PC-9 (cell line): Measurements from ENCODE around the gene TIGD1. TPM values are rescaled to one million over a fixed set of nuclear protein-coding genes. Genes with fewer than 3 reads are reported as not detected.

ENCODE experiments used
- BruUV-seq: library from RNA; stranded (reverse); fragments of 400-500 nt; replicated peaks from 2 replicates; lab custom pipeline; 2021; lab: Mats Ljungman, UMichigan
- CTCF ChIA-PET: fragments of 300-600 bp; sonication (Branson Sonifier 250); formaldehyde crosslinking; loops from one replicate; lab custom pipeline; 2022; ENCODE audit warnings: antibody characterized with exemption; lab: Charles Lee
- POLR2A ChIA-PET: fragments of 300-600 bp; sonication (Branson Sonifier 250); formaldehyde crosslinking; loops from one replicate; lab custom pipeline; 2022; ENCODE audit warnings: antibody characterized with exemption; ENCODE audit not compliant: unreplicated experiment; lab: Charles Lee
- DNase-seq, 2 experiments: peaks; one replicate each; pipeline versions ENCODE4 v3.0.0 to v3.0.0-alpha.2; 2015 to 2022; ENCODE audit warnings: mixed read lengths in 1 of 2
- H2AFZ ChIP-seq: fragments of 200-600 bp; sonication (generic); 2 replicates; pipeline ENCODE4 v1.8.1; 2017; ENCODE audit warnings: antibody characterized with exemption
- H3F3A ChIP-seq: fragments of 200-600 bp; sonication (generic); 2 replicates; pipeline ENCODE4 v1.8.1; 2017; ENCODE audit warnings: antibody characterized with exemption, mild to moderate bottlenecking, low read depth; ENCODE audit not compliant: insufficient read depth
- H3K27ac ChIP-seq: fragments of 200-600 bp; sonication (generic); 2 replicates; pipeline ENCODE4 v1.6.1; 2016; ENCODE audit warnings: mixed run types
- H3K27me3 ChIP-seq: fragments of 200-600 bp; sonication (generic); 2 replicates; pipeline ENCODE4 v1.6.1; 2016; ENCODE audit warnings: low read depth, mixed run types; ENCODE audit not compliant: insufficient read depth
- H3K36me3 ChIP-seq: fragments of 200-600 bp; sonication (generic); 2 replicates; pipeline ENCODE4 v1.6.1; 2016; ENCODE audit warnings: low read depth, mixed run types
- H3K4me1 ChIP-seq: fragments of 200-600 bp; sonication (generic); replicated peaks from 2 replicates; pipeline ENCODE4 v1.6.1; 2016; ENCODE audit warnings: mixed run types; ENCODE audit not compliant: insufficient read depth
- H3K4me2 ChIP-seq: fragments of 200-600 bp; sonication (generic); 2 replicates; pipeline ENCODE4 v1.6.1; 2017; ENCODE audit warnings: mixed run types
- H3K4me3 ChIP-seq: fragments of 200-600 bp; sonication (generic); 2 replicates; pipeline ENCODE4 v1.6.1; 2016; ENCODE audit warnings: mixed run types
- H3K79me2 ChIP-seq: fragments of 200-600 bp; sonication (generic); 2 replicates; pipeline ENCODE4 v1.6.1; 2017; ENCODE audit warnings: low read depth, mixed run types
- H3K9me2 ChIP-seq: fragments of 200-600 bp; sonication (generic); 2 replicates; pipeline ENCODE4 v1.8.1; 2017; ENCODE audit warnings: mild to moderate bottlenecking; ENCODE audit not compliant: insufficient read depth
- H3K9me3 ChIP-seq: fragments of 200-600 bp; sonication (generic); 2 replicates; pipeline ENCODE4 v1.8.1; 2016; ENCODE audit warnings: low read depth; ENCODE audit not compliant: insufficient read depth
- H4K20me1 ChIP-seq: fragments of 200-600 bp; sonication (generic); 2 replicates; pipeline ENCODE4 v1.8.1; 2017; ENCODE audit not compliant: insufficient read depth
- EZH2 ChIP-seq: fragments of 200-600 bp; sonication (generic); IDR thresholded peaks from 2 replicates; pipeline ENCODE4 v1.8.0; 2017; ENCODE audit warnings: antibody characterized with exemption, low read depth
- intact Hi-C: fragments of 100-400 bp; cut with micrococcal nuclease; formaldehyde crosslinking; loops from one replicate; pipeline ENCODE4 v1.10.0; 2022; ENCODE audit not compliant: unreplicated experiment
- total RNA-seq: library from RNA; stranded (reverse); gene quantifications from 2 replicates; pipeline ENCODE4 v1.2.3, GENCODE V29; 2021
- TF ChIP-seq, protein P1 (sequence below): fragments of 200-600 bp; sonication (generic); conservative IDR thresholded peaks from 2 replicates; pipeline ENCODE4 v1.6.1; 2017; ENCODE audit warnings: mixed run types, antibody characterized with exemption, mild to moderate bottlenecking, moderate library complexity

The TIGD1 gene
- total RNA-seq, 1 experiment from 2014 or later = 12.7 TPM

DNA sequence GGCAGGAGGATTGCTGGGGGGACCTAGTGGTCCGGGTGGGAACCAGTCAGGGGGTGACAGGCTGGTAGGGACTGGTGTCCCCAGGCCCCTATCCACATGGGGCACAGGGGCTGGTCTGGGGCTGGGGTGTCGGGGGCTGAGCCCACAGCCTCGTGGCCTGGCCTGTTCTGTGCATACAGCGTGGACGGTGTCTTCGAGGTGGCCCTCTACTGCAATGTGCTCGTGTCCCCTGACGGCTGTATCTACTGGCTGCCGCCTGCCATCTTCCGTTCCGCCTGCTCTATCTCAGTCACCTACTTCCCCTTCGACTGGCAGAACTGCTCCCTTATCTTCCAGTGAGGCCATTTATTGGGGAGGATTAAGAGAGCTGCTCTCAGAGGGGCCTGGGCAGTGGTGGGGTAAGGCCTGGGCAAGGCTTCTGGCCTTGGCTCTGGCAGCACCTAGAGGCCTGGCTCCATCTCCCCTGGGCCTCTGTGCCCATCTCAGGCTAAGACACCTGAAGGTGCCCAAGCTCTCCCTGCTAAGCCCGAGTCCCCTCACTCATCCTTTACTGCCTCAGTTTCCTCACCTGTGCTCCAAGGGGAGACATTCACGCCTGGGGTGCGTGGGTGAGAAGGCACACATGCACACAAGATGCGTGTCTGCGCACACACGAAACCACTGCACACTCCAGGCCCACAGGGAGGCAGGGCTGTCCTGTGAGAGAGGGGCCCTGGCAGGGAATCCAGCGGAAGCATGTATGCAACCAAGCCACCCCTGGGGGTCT lies 9.0 kb downstream of the TIGD1 start:
- no peak overlapping the region for H3K27ac ChIP-seq

DNA sequence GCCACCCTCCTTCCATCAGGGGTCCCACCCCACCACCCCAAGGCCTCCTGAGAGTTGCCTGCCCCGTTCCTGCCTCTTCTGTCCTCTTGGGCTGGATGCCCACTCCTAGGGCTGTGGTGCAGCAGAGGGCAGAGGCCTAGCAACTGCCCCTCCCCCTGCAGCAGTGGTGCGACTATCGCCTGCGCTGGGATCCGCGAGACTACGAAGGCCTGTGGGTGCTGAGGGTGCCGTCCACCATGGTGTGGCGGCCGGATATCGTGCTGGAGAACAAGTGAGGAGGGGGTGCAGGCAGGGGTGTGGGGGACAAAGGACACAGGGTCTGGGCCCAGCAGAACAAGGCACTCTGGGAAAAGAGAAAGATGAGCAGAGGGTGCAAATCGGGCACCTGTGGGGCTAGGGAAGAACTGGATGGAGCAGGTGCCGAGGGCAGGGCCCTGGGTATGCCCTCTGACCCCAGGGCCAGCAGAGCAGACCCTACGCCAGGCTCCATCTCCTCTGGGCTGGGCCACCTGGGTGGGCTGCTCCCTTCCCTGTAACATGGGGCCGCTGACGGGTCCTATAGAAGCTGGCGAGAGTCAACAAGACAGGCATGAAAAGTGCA lies 9.8 kb downstream of the TIGD1 start:
- Histone ChIP-seq H4K20me1 (no peaks in the 10 kb centered on the region), H3K27me3 (no peaks in the 10 kb centered on the region), H3K9me3 (0 out of 2 replicates have a peak, but pooled peaks cover 2% of the 10 kb centered on the region), H3K79me2 (no peaks in the 10 kb centered on the region), H3K4me1 (no peaks in the 10 kb centered on the region), H3K27ac (no peak overlapping the region), H3K9me2 (no peaks in the 10 kb centered on the region), H3K36me3 (no peaks in the 10 kb centered on the region), H2AFZ (no peak overlapping the region), H3F3A (no peaks in the 10 kb centered on the region), H3K4me2 (no peak overlapping the region), H3K4me3 (no peak overlapping the region)
- ChIA-PET POLR2A (no interaction called here), CTCF (no interaction called here)
- TF ChIP-seq EZH2 = no peak
- TF ChIP-seq, protein P1, sequence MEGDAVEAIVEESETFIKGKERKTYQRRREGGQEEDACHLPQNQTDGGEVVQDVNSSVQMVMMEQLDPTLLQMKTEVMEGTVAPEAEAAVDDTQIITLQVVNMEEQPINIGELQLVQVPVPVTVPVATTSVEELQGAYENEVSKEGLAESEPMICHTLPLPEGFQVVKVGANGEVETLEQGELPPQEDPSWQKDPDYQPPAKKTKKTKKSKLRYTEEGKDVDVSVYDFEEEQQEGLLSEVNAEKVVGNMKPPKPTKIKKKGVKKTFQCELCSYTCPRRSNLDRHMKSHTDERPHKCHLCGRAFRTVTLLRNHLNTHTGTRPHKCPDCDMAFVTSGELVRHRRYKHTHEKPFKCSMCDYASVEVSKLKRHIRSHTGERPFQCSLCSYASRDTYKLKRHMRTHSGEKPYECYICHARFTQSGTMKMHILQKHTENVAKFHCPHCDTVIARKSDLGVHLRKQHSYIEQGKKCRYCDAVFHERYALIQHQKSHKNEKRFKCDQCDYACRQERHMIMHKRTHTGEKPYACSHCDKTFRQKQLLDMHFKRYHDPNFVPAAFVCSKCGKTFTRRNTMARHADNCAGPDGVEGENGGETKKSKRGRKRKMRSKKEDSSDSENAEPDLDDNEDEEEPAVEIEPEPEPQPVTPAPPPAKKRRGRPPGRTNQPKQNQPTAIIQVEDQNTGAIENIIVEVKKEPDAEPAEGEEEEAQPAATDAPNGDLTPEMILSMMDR = no peak
- DNase-seq = no peak
- no TSS peak for BruUV-seq
- intact Hi-C loops = no loop called here

More for the DNA sequence above, 9.0 kb downstream of the TIGD1 start:
- BruUV-seq = no TSS peak
- Histone ChIP-seq H3K9me3 (0 out of 2 replicates have a peak, but pooled peaks cover 2% of the 10 kb centered on the region), H3K9me2 (no peaks in the 10 kb centered on the region), H3K27me3 (no peaks in the 10 kb centered on the region), H3K4me1 (no peaks in the 10 kb centered on the region), H3K79me2 (0 out of 2 replicates have a peak, but pooled peaks cover under 1% of the 10 kb centered on the region), H2AFZ (no peak overlapping the region), H3F3A (no peaks in the 10 kb centered on the region), H3K4me3 (no peak overlapping the region), H3K36me3 (no peaks in the 10 kb centered on the region), H3K4me2 (no peak overlapping the region), H4K20me1 (no peaks in the 10 kb centered on the region)
- TF ChIP-seq, protein P1 = no peak
- ChIA-PET POLR2A (no interaction called here), CTCF (no interaction called here)
- DNase-seq = no peak
- intact Hi-C loops = no loop called here

DNA sequence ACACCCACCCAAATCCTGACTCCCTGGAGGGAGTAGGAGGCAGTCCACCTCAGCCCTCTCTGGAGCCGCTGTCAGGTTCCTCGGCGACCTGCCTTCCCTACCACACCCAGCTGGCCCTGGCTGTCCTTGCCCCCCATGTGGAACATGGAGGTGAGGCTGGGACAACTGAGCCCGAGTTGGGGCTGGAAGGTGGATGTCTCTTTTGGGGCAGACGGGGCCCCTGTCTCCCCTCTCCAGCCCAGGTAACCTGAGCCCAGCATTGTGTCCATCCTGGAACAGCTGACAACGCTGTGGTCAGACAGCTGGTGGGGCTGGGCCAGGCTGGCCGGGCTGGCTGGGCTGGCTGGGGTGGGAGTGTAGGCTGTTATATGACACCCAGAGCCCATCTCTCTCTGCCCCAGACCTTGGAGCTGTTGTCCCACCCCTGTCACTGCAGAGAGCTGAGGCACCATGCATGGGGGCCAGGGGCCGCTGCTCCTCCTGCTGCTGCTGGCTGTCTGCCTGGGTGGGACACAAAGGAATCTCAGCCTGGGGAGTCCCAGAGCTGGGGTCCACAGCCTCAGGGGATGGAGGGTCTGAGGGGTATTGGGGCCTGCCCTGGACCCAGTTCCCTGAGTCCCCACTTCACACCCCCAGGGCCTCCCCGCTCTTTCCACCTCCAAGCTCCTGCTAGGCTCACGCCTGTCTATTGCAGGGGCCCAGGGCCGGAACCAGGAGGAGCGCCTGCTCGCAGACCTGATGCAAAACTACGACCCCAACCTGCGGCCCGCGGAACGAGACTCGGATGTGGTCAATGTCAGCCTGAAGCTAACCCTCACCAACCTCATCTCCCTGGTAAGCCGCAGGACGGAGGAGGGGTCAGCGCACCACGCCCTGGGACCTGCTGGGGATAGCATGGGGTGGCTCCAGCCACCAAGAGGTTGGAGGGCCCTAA lies 10.8 kb downstream of the TIGD1 start, which contains the start of gene CHRNG:
CHRNG (plus strand) TSS at position 395 of the 934 bp plus-strand sequence; CDS start at position 451, 56 bp downstream.
- DNase-seq = no peak
- no peaks in the 10 kb centered on the region for H4K20me1 ChIP-seq
- 0 out of 2 replicates have a peak, but pooled peaks cover 2% of the 10 kb centered on the region for H3K9me3 ChIP-seq
- no peaks in the 10 kb centered on the region for H3F3A ChIP-seq
- TF ChIP-seq EZH2 = no peak
- TF ChIP-seq, protein P1 = no peak
- intact Hi-C loops = no loop called here
- no peak within 1 kb of the TSS for H3K4me2 ChIP-seq
- H3K27ac ChIP-seq = no peak within 1 kb of the TSS
- H3K27me3 ChIP-seq = no peaks in the 10 kb centered on the region
- no peaks in the 10 kb centered on the region for H3K79me2 ChIP-seq
- ChIA-PET CTCF (interaction anchor here (0.5 to 0.7 kb wide), 2 partner anchors 63 to 106 kb away, joined by 3 to 4 read pairs; no protein-coding TSS in a partner anchor), POLR2A (no interaction called here)
- H3K4me3 ChIP-seq = no peak within 1 kb of the TSS
- H3K4me1 ChIP-seq = no peaks in the 10 kb centered on the region
- no peaks in the 10 kb centered on the region for H3K9me2 ChIP-seq
- H2AFZ ChIP-seq = no peak within 1 kb of the TSS
- no TSS peak for BruUV-seq
- no peaks in the 10 kb centered on the region for H3K36me3 ChIP-seq
